Esophagus squamous epithelium (tissue), 4 donors: Measurements from ENCODE around the gene NRF1.

ENCODE experiments used
- POLR2A ChIP-seq, 4 donors: fragments of 450-650 bp; IDR thresholded peaks; one replicate each; pipeline ENCODE4 v1.6.1; 2017; ENCODE audit warnings: antibody characterized with exemption in 4 of 4, mild to moderate bottlenecking in 4 of 4, moderate library complexity in 3 of 4
- TF ChIP-seq, protein P1 (sequence below), 6 experiments: fragments of 450-650 bp in 4 of 6; fragments of 200-600 bp in 2 of 6; sonication (generic) in 2 of 6; IDR thresholded peaks; one replicate each; pipeline ENCODE4 v1.5.1; 2016 to 2019; ENCODE audit warnings: antibody characterized with exemption in 6 of 6, mild to moderate bottlenecking in 4 of 6, moderate library complexity in 4 of 6

DNA sequence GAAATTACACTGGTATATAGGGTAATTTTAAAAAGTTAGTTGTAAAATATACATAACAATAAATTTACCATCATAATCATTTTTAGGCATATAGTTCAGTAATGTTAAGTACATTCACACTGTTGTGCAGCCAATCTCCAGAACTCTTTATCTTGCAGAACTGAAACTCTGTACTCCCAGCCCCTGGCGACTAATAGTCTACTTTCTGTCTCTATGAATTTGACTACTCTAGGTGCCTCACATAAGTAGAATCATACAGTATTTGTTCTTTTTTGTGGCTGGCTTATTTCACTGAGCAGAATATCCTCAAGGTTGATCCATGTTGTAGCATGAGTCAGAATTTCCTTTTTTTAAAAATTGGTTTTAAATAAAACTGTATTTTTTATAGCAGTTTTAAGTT, 41.4 kb downstream of the NRF1 start:
- TF ChIP-seq, protein P1, sequence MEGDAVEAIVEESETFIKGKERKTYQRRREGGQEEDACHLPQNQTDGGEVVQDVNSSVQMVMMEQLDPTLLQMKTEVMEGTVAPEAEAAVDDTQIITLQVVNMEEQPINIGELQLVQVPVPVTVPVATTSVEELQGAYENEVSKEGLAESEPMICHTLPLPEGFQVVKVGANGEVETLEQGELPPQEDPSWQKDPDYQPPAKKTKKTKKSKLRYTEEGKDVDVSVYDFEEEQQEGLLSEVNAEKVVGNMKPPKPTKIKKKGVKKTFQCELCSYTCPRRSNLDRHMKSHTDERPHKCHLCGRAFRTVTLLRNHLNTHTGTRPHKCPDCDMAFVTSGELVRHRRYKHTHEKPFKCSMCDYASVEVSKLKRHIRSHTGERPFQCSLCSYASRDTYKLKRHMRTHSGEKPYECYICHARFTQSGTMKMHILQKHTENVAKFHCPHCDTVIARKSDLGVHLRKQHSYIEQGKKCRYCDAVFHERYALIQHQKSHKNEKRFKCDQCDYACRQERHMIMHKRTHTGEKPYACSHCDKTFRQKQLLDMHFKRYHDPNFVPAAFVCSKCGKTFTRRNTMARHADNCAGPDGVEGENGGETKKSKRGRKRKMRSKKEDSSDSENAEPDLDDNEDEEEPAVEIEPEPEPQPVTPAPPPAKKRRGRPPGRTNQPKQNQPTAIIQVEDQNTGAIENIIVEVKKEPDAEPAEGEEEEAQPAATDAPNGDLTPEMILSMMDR (IDR thresholded peaks at IDR 0.05) = no peak
- no peak for TF ChIP-seq POLR2A (IDR thresholded peaks at IDR 0.05)
